CD4-positive, alpha-beta T cell treated with Interleukin-21 for 1 hour (primary cell): Measurements from ENCODE around the gene ZNF33B.

ENCODE experiments used
- DNase-seq: peaks from one replicate; pipeline ENCODE4 v3.0.0-alpha.2; 2020

The ZNF33B gene

DNA sequence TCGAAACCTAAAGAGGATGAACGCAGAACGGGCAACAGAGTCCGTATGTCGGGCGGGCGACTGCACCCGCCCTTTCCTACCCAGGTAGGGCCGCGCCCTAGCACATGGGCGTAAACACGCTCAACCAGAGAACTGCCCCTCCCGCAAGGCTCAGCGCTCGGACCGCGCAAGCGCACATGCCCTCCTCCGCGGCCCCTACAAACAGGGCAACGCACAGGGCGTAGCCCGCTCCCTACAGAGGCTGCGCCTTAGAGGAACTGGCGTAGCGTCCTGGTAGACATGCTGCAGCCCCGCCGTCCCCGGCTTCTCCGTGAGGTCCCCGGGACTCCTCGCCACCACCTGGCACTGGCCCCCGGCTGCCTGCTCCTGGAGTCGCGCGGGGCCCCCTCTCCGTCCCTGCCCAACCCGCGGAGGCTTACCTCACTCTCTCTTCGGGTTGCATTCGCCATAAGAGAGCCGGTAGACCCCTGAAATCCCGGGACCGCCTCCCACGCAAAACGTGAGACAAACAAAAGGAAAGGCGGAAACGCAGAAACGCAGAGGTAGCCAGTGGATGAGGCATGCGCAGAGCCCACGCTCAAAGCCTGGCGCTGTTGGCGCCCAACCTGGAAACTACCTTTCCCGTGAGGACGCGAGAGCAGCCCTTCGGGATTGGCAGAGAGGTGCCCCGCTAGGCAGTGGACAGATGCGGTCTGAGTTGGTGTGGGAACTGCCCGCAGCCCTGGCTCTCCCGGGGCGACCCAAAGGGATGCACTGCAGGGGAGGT lies at the start of gene ZNF33B:
Gene ZNF33B (minus strand): TSS at position 516 of the 766 bp plus-strand sequence. CDS start 1,642 bp downstream, outside the sequence.
- peak; percentile 96 for DNase-seq

DNA sequence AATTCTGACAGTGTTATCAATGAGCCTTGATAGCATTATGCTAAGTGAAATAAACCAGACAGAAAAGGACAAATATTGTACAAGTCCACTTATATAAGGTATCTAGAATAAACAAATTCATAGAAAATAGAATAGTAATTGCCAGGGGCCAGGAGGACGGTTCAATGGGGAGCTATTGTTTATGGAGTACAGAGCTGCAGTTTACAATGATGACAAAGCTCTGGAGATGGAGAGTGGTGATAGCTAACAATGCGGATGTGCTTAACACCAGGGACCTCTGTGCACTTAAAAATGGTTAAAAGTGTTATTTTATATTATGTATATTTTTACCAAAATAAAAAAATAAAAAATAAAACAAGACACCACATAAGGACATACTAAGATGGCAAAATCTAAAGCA lies 46.1 kb upstream of the ZNF33B start:
- DNase-seq, result no peak

- DNase-seq, result no peak
These were observed 41.9 kb upstream of the ZNF33B start for GRCh38 chr10:42680267-42680666.

GRCh38 chr10:42665181-42665979 lies 27.0 kb upstream of the ZNF33B start:
- DNase-seq, result peak; percentile 4

- no peak for DNase-seq
These were observed 16.0 kb upstream of the ZNF33B start for GRCh38 chr10:42654419-42654818.

DNA sequence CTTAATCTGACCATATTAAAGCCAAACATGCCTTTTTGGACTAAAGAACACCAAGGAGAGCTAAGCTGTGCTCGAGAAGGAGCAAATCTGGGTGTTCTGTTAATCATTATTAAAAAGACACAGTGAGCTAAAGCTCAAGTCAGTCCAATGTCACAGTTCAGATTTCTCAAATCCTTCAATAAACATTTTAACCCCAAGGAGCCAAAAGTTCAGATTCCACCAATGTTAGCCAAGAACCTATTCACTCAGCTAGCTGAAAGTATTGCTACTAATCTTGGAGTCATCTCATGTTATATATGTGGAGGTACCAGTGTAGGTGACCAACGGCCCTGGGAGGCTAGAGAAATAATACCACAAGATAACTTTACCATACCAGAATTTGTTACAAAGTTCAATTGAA lies 14.5 kb upstream of the ZNF33B start:
- no peak for DNase-seq

GRCh38 chr10:42650374-42650773 lies 12.0 kb upstream of the ZNF33B start:
- no peak for DNase-seq

GRCh38 chr10:42648512-42648911 lies 10.1 kb upstream of the ZNF33B start:
- DNase-seq, result no peak

GRCh38 chr10:42646687-42647640 lies 8.6 kb upstream of the ZNF33B start:
- DNase-seq, result no peak

DNA sequence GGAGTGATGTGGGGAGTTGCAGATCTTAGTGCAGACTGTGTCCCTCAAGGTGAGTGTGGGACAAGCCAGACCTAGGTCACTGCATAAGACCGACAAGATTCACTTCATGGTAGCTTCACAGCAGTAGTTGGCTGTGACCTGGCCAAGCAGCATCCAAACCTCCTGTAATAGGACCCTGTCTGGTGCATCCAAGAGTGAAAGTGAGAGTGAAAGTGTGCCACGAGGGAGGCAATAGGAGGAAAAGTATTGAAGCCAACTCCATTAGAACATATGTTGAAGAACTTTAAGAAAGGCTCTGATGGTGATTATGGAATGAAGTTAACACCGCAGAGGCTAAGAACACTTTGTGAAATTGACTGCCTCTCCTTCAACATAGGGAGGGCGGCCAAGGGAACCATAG lies 7.8 kb upstream of the ZNF33B start:
- DNase-seq, result no peak

- no peak for DNase-seq
These were observed 7.1 kb upstream of the ZNF33B start for GRCh38 chr10:42645516-42645915.

- DNase-seq, result no peak
These were observed 6.7 kb upstream of the ZNF33B start for GRCh38 chr10:42645103-42645502.

- DNase-seq, result no peak
These were observed 2.4 kb upstream of the ZNF33B start for GRCh38 chr10:42640610-42641229.

DNA sequence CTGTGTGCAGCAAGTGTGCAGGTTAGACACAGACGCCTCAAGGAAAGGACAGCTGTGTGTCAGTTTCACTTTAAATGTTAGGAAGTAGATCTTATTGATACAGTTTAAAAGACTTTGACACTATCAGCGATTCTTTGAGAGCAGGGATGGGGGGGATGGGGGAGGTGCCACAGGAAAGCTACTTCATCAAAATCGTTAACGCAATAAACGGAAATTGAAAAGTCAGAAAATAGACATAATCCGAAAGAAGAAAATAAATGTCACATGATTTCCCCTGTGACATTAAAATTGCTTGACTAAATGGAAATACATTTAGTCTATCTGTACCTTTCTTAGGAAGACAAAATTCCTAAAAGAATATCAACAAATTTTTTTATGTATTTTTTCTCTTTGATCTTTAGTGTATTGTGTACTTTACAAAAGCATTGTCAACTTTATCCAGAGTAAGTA lies 476 bp upstream of the ZNF33B start:
- no peak for DNase-seq

GRCh38 chr10:42637648-42638054 lies 719 bp downstream of the ZNF33B start:
- DNase-seq, result no peak

GRCh38 chr10:42637142-42637541 lies 1.2 kb downstream of the ZNF33B start:
- no peak for DNase-seq

GRCh38 chr10:42635098-42635497 lies 3.3 kb downstream of the ZNF33B start:
- DNase-seq, result no peak

DNA sequence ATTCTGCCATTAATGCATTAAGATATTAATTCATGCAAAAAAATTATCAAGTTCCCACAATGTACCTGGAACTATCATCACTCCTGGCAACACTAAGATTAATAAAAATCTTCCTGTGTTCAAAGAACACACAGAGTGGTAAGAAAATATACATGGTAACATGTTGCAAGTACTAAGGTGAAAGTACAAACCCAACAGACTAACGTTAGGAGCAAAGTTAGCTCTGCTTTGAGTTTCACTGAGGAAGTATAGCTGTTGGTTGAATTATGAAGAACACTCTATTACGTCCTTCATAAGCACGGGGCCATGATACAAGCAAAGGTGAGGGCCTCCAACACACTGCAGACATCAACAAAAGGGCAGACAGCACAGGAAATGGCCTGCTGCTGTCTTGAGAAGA lies 5.8 kb downstream of the ZNF33B start:
- no peak for DNase-seq

DNA sequence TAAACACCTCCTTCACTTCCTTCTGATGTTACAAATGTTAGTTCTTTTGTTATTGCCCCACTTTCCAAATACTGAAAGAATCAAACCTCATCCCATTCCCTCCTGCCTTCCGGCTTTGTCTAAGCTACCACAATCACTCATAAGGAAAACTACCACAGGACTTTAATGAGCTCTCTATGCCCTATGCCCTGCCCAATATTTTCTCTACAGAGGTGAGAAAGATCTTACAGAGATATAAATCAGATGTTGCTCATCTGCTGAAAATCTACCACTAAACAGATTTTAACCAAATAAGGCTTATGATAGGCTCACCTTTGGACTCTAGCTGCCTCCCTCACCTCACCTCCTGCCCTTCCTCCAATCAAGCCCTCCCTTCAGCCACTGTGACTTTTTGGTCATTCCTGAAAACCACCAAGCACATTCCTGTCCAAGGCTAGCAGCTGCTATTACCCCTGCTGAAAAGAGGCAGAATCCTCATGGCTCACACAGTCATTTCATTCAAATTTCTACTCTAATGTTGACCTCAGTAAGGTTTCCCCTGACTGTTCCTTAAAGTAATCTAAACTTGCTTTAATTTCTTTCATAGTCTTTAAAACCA lies 7.7 kb downstream of the ZNF33B start:
- no peak for DNase-seq

- no peak for DNase-seq
These were observed 14.4 kb downstream of the ZNF33B start for GRCh38 chr10:42623929-42624328.

GRCh38 chr10:42618424-42618823 lies 19.9 kb downstream of the ZNF33B start:
- no peak for DNase-seq

DNA sequence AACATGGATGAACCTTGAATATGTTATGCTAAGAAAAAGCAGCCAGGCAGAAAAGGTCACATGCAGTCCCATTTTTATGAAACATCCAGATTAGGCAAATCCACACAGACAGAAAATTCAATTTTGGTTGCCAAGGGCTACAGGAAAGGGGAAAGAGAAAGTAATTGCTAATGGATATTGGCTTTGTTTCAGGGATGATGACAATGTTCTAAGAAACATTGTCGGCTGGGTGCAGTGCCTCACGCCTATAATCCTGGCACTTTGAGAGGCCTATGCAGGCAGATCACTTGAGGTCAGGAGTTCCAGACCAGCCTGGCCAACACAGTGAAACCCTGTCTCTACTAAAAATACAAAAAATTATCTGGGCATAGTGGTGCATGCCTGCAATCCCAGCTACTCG lies 23.0 kb downstream of the ZNF33B start:
- no peak for DNase-seq
